Smooth muscle cell (in vitro differentiated cells): ENCODE data around the gene SETBP1. TPM values are rescaled to one million over a fixed set of nuclear protein-coding genes. Genes with fewer than 3 reads are reported as not detected.

Source experiments
- DNase-seq: peaks from one replicate; lab custom pipeline; 2025; ENCODE audit not compliant: unreplicated experiment; lab: John Stamatoyannopoulos, UW
- H2AFZ ChIP-seq: fragments of 200-600 bp; sonication (generic); 2 replicates; pipeline ENCODE4 v1.6.0; 2016; ENCODE audit warnings: antibody characterized with exemption, low read depth, mild to moderate bottlenecking
- H3F3A ChIP-seq: fragments of 200-600 bp; sonication (generic); 2 replicates; pipeline ENCODE4 v1.6.0; 2017; ENCODE audit warnings: antibody characterized with exemption, low read depth
- H3K27ac ChIP-seq: fragments of 200-600 bp; sonication (generic); 2 replicates; pipeline ENCODE4 v1.5.1; 2016; ENCODE audit warnings: low read depth, mild to moderate bottlenecking
- H3K27me3 ChIP-seq: fragments of 200-600 bp; sonication (generic); 2 replicates; pipeline ENCODE4 v1.6.1; 2016; ENCODE audit warnings: low read depth, mild to moderate bottlenecking
- H3K36me3 ChIP-seq: fragments of 200-600 bp; sonication (generic); 2 replicates; pipeline ENCODE4 v1.5.1; 2016; ENCODE audit warnings: low read depth
- H3K4me1 ChIP-seq: fragments of 200-600 bp; sonication (generic); 2 replicates; pipeline ENCODE4 v1.5.1; 2016; ENCODE audit warnings: low read depth
- H3K4me2 ChIP-seq: fragments of 200-600 bp; sonication (generic); 2 replicates; pipeline ENCODE4 v1.6.0; 2016; ENCODE audit warnings: mild to moderate bottlenecking
- H3K4me3 ChIP-seq: fragments of 200-600 bp; sonication (generic); 2 replicates; pipeline ENCODE4 v1.5.1; 2016; ENCODE audit warnings: mild to moderate bottlenecking
- H3K79me2 ChIP-seq: fragments of 200-600 bp; sonication (generic); 2 replicates; pipeline ENCODE4 v1.6.0; 2016; ENCODE audit warnings: low read depth, mild to moderate bottlenecking
- H3K9ac ChIP-seq: fragments of 200-600 bp; sonication (generic); 2 replicates; pipeline ENCODE4 v1.6.0; 2016; ENCODE audit warnings: low read depth
- H3K9me3 ChIP-seq: fragments of 200-600 bp; sonication (generic); replicated peaks from 2 replicates; pipeline ENCODE4 v1.5.1; 2016; ENCODE audit warnings: low read depth
- H4K20me1 ChIP-seq: fragments of 200-600 bp; sonication (generic); 2 replicates; pipeline ENCODE4 v1.6.0; 2016; ENCODE audit warnings: low read depth
- CTCF ChIP-seq: fragments of 200-600 bp; sonication (generic); IDR thresholded peaks from 2 replicates; pipeline ENCODE4 v1.5.1; 2017; ENCODE audit warnings: borderline replicate concordance, mild to moderate bottlenecking, antibody characterized with exemption; ENCODE audit not compliant: insufficient read depth, poor library complexity, severe bottlenecking
- WGBS: methylation state at CpG from one replicate; pipeline ENCODE4 v1.1.7; 2016; ENCODE audit warnings: low lambda C conversion rate; 5-methylcytosine and 5-hydroxymethylcytosine counted together
- polyA plus RNA-seq: library from polyadenylated mRNA; unstranded; fragments of >200 nt; fragmentation: Nextera tagmentation; extraction: Ambion mirVana; gene quantifications from 2 replicates; pipeline ENCODE4 v1.2.1, GENCODE V29; 2016
- total RNA-seq: library from RNA; depleted of rRNA; stranded (reverse); fragments of >200 nt; gene quantifications from 2 replicates; pipeline ENCODE4 v1.2.3, GENCODE V29; 2014

Gene SETBP1
- total and polyA plus RNA-seq, 2 experiments from 2014 or later: 6.1 to 17.7 TPM

- Histone ChIP-seq H3K36me3 (no peaks in the 10 kb centered on the region), H3K4me1 (peaks cover 19% of the 10 kb centered on the region), H3F3A (no peaks in the 10 kb centered on the region), H3K27me3 (no peaks in the 10 kb centered on the region), H3K4me3 (no peak overlapping the region), H3K9me3 (no peaks in the 10 kb centered on the region), H3K79me2 (no peaks in the 10 kb centered on the region), H4K20me1 (no peaks in the 10 kb centered on the region), H3K27ac (no peak overlapping the region), H3K4me2 (no peak overlapping the region), H2AFZ (no peak overlapping the region), H3K9ac (no peak overlapping the region)
- TF ChIP-seq CTCF: no peak
- 97% methylated on average over 34 of the region's 55 CpGs for WGBS
- DNase-seq: no peak
These were observed 382.8 kb downstream of the SETBP1 start for GRCh38 chr18:45063246-45064038.

- Histone ChIP-seq H3K9me3 (no peaks in the 10 kb centered on the region), H3K9ac (no peak overlapping the region), H3K4me2 (no peak overlapping the region), H3K79me2 (no peaks in the 10 kb centered on the region), H4K20me1 (no peaks in the 10 kb centered on the region), H3K27me3 (no peaks in the 10 kb centered on the region), H3F3A (no peaks in the 10 kb centered on the region), H2AFZ (no peak overlapping the region), H3K4me3 (no peak overlapping the region), H3K4me1 (peaks cover 5% of the 10 kb centered on the region), H3K27ac (no peak overlapping the region), H3K36me3 (no peaks in the 10 kb centered on the region)
- 95% methylated on average over 4 of the region's 4 CpGs for WGBS
- no peak for DNase-seq
- no peak for TF ChIP-seq CTCF
These were observed 385.5 kb downstream of the SETBP1 start for GRCh38 chr18:45066210-45066609.

GRCh38 chr18:45066886-45067285 is 386.2 kb downstream of the SETBP1 start:
- DNase-seq: no peak
- H3K4me3 ChIP-seq: no peak overlapping the region
- H2AFZ ChIP-seq: no peak overlapping the region
- H3K4me2 ChIP-seq: peak overlapping the region; percentile 6
- H3K27ac ChIP-seq: no peak overlapping the region
- TF ChIP-seq CTCF: no peak
- no peaks in the 10 kb centered on the region for H3K9me3 ChIP-seq
- no peaks in the 10 kb centered on the region for H3K79me2 ChIP-seq
- H3F3A ChIP-seq: no peaks in the 10 kb centered on the region
- 26% methylated on average over 2 of the region's 2 CpGs for WGBS
- no peaks in the 10 kb centered on the region for H3K27me3 ChIP-seq
- H3K4me1 ChIP-seq: no peaks in the 10 kb centered on the region
- H3K9ac ChIP-seq: no peak overlapping the region
- no peaks in the 10 kb centered on the region for H4K20me1 ChIP-seq
- no peaks in the 10 kb centered on the region for H3K36me3 ChIP-seq

GRCh38 chr18:45068400-45069094 is 387.9 kb downstream of the SETBP1 start:
- H2AFZ ChIP-seq: no peak overlapping the region
- H3K4me2 ChIP-seq: no peak overlapping the region
- 68% methylated on average over 2 of the region's 2 CpGs for WGBS
- no peak overlapping the region for H3K27ac ChIP-seq
- no peaks in the 10 kb centered on the region for H3K9me3 ChIP-seq
- no peak for DNase-seq
- H3K79me2 ChIP-seq: no peaks in the 10 kb centered on the region
- no peaks in the 10 kb centered on the region for H3K4me1 ChIP-seq
- no peak overlapping the region for H3K9ac ChIP-seq
- H4K20me1 ChIP-seq: no peaks in the 10 kb centered on the region
- no peaks in the 10 kb centered on the region for H3K36me3 ChIP-seq
- no peaks in the 10 kb centered on the region for H3K27me3 ChIP-seq
- no peak for TF ChIP-seq CTCF
- H3F3A ChIP-seq: no peaks in the 10 kb centered on the region
- H3K4me3 ChIP-seq: no peak overlapping the region
